ENCODE data around the gene THAP12. TPM values are rescaled to one million over a fixed set of nuclear protein-coding genes. Genes with fewer than 3 reads are reported as not detected.
A peak's percentile ranks its signal among the peaks of the same experiment; 100 is the strongest.

THAP12 gene
- total RNA-seq, 4 donors from 2014 or later, result 19.1 to 28.5 (median 23.6) TPM

GRCh38 chr11:76348348-76348747 is 32.6 kb downstream of the THAP12 start:
- WGBS, result 87% methylated on average over 3 of the region's 3 CpGs
- no peaks in the 10 kb centered on the region for H3K9me3 ChIP-seq
- H3K4me1 ChIP-seq, result no peaks in the 10 kb centered on the region

GRCh38 chr11:76347466-76347865 is 33.5 kb downstream of the THAP12 start:
- Histone ChIP-seq H3K27ac (no peak overlapping the region), H3K27me3 (no peaks in the 10 kb centered on the region), H3K36me3 (peaks cover 9% of the 10 kb centered on the region), H3K4me3 (no peak overlapping the region), H3K9me3 (no peaks in the 10 kb centered on the region), H3K4me1 (no peaks in the 10 kb centered on the region)
- TF ChIP-seq EP300 (IDR thresholded peaks at IDR 0.05) (no peak), CTCF (IDR thresholded peaks at IDR 0.05) (no peak)
- DNase-seq (ENCODE audit: low spot score in 2 of 2), result no peak
- WGBS, result 39% methylated on average over 2 of the region's 2 CpGs

More at GRCh38 chr11:76348348-76348747, 32.6 kb downstream of the THAP12 start:
- Histone ChIP-seq H3K27ac (no peak overlapping the region), H3K4me3 (no peak overlapping the region), H3K27me3 (no peaks in the 10 kb centered on the region), H3K36me3 (peaks cover 18% of the 10 kb centered on the region)
- TF ChIP-seq POLR2AphosphoS5 (IDR thresholded peaks at IDR 0.05) (no peak), CTCF (IDR thresholded peaks at IDR 0.05) (no peak), POLR2A (IDR thresholded peaks at IDR 0.05) (no peak)
- no peak for DNase-seq (ENCODE audit: low spot score in 2 of 2)

- H3K27ac ChIP-seq, result peak overlapping the region; percentile 27
- 36% methylated on average over 6 of the region's 6 CpGs for WGBS
- H3K27me3 ChIP-seq, result no peaks in the 10 kb centered on the region
- TF ChIP-seq EP300 (IDR thresholded peaks at IDR 0.05), result no peak
- TF ChIP-seq POLR2AphosphoS5 (IDR thresholded peaks at IDR 0.05), result peak in 1 of 3 donors; percentile 57
- no peaks in the 10 kb centered on the region for H3K36me3 ChIP-seq
- H3K4me1 ChIP-seq, result no peaks in the 10 kb centered on the region
- H3K4me3 ChIP-seq, result no peak overlapping the region
- peak in 1 of 2 donors; percentile 88 for DNase-seq (ENCODE audit: low spot score in 2 of 2)
- no peaks in the 10 kb centered on the region for H3K9me3 ChIP-seq
Measured at GRCh38 chr11:76339221-76339620, 41.7 kb downstream of the THAP12 start.

- TF ChIP-seq EP300 (IDR thresholded peaks at IDR 0.05) (no peak), POLR2A (IDR thresholded peaks at IDR 0.05) (no peak), POLR2AphosphoS5 (IDR thresholded peaks at IDR 0.05) (no peak), CTCF (IDR thresholded peaks at IDR 0.05) (no peak)
- WGBS, result 80% methylated on average over 4 of the region's 4 CpGs
Measured at GRCh38 chr11:76337923-76338322, 43.0 kb downstream of the THAP12 start.

GRCh38 chr11:76337469-76337868 is 43.5 kb downstream of the THAP12 start:
- no peak for TF ChIP-seq EP300 (IDR thresholded peaks at IDR 0.05)
- no peak for TF ChIP-seq POLR2A (IDR thresholded peaks at IDR 0.05)
- TF ChIP-seq CTCF (IDR thresholded peaks at IDR 0.05), result no peak
- TF ChIP-seq POLR2AphosphoS5 (IDR thresholded peaks at IDR 0.05), result no peak

More at GRCh38 chr11:76337923-76338322, 43.0 kb downstream of the THAP12 start:
- Histone ChIP-seq H3K4me1 (no peaks in the 10 kb centered on the region), H3K4me3 (no peak overlapping the region), H3K9me3 (no peaks in the 10 kb centered on the region), H3K27me3 (no peaks in the 10 kb centered on the region), H3K36me3 (no peaks in the 10 kb centered on the region), H3K27ac (no peak overlapping the region)
- DNase-seq (ENCODE audit: low spot score in 2 of 2), result no peak

GRCh38 chr11:76336597-76336996 is 44.3 kb downstream of the THAP12 start:
- TF ChIP-seq POLR2AphosphoS5 (IDR thresholded peaks at IDR 0.05) (no peak), CTCF (IDR thresholded peaks at IDR 0.05) (no peak), EP300 (IDR thresholded peaks at IDR 0.05) (no peak), POLR2A (IDR thresholded peaks at IDR 0.05) (no peak)
- Histone ChIP-seq H3K27ac (no peak overlapping the region), H3K36me3 (no peaks in the 10 kb centered on the region), H3K4me3 (no peak overlapping the region), H3K27me3 (no peaks in the 10 kb centered on the region), H3K4me1 (no peaks in the 10 kb centered on the region), H3K9me3 (no peaks in the 10 kb centered on the region)
- no peak for DNase-seq (ENCODE audit: low spot score in 2 of 2)
- WGBS, result 81% methylated on average over 2 of the region's 2 CpGs

More at GRCh38 chr11:76337469-76337868, 43.5 kb downstream of the THAP12 start:
- H3K27ac ChIP-seq, result no peak overlapping the region
- no peaks in the 10 kb centered on the region for H3K4me1 ChIP-seq
- 81% methylated on average over 1 of the region's 1 CpG for WGBS
- no peak overlapping the region for H3K4me3 ChIP-seq
- no peaks in the 10 kb centered on the region for H3K36me3 ChIP-seq
- no peaks in the 10 kb centered on the region for H3K27me3 ChIP-seq
- DNase-seq (ENCODE audit: low spot score in 2 of 2), result no peak
- H3K9me3 ChIP-seq, result no peaks in the 10 kb centered on the region
